ENCODE results near the gene SMIM1. TPM values are rescaled to one million over a fixed set of nuclear protein-coding genes. Genes with fewer than 3 reads are reported as not detected.

The SMIM1 gene
- total RNA-seq, 1 donor from 2014 or later, result not detected

GRCh38 chr1:3753656-3754454, 18.7 kb upstream of the SMIM1 start:
- Histone ChIP-seq H3K27ac (no peak overlapping the region), H3K4me1 (no peaks in the 10 kb centered on the region), H3K36me3 (no peaks in the 10 kb centered on the region), H3K4me3 (no peak overlapping the region), H3K9me3 (no peaks in the 10 kb centered on the region), H3K27me3 (no peaks in the 10 kb centered on the region)
- TF ChIP-seq, protein P1, sequence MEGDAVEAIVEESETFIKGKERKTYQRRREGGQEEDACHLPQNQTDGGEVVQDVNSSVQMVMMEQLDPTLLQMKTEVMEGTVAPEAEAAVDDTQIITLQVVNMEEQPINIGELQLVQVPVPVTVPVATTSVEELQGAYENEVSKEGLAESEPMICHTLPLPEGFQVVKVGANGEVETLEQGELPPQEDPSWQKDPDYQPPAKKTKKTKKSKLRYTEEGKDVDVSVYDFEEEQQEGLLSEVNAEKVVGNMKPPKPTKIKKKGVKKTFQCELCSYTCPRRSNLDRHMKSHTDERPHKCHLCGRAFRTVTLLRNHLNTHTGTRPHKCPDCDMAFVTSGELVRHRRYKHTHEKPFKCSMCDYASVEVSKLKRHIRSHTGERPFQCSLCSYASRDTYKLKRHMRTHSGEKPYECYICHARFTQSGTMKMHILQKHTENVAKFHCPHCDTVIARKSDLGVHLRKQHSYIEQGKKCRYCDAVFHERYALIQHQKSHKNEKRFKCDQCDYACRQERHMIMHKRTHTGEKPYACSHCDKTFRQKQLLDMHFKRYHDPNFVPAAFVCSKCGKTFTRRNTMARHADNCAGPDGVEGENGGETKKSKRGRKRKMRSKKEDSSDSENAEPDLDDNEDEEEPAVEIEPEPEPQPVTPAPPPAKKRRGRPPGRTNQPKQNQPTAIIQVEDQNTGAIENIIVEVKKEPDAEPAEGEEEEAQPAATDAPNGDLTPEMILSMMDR (IDR thresholded peaks at IDR 0.05), result no peak
- DNase-seq (ENCODE audit: low spot score in 2 of 2), result no peak
- intact Hi-C loops (cut with DNase I), result no loop called here

DNA sequence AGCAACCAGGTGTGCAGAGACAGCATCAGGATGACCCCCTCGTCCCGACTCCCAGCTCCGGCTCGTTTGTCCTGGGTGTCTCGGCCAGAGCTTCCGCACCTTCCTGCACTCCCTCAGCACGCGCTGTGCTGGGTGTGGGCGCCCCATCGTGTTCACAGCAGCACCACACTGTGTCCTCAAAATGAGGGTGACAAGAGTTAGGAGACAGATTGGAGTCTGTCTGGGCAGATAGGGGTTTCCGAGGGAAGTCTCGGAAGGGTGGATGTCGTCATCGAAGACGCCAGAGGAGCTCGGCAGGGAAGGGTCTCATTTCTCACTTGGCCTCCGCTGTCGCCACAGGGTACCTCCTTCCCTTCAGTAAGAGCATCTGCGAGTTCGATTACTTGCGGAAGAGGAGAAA, 16.2 kb upstream of the SMIM1 start:
- Histone ChIP-seq H3K4me3 (no peak overlapping the region), H3K9me3 (no peaks in the 10 kb centered on the region), H3K27ac (no peak overlapping the region), H3K4me1 (no peaks in the 10 kb centered on the region), H3K36me3 (no peaks in the 10 kb centered on the region), H3K27me3 (peaks cover 2% of the 10 kb centered on the region)
- intact Hi-C loops (cut with DNase I), result no loop called here
- DNase-seq (ENCODE audit: low spot score in 2 of 2), result no peak
- TF ChIP-seq, protein P1 (IDR thresholded peaks at IDR 0.05), result no peak

DNA sequence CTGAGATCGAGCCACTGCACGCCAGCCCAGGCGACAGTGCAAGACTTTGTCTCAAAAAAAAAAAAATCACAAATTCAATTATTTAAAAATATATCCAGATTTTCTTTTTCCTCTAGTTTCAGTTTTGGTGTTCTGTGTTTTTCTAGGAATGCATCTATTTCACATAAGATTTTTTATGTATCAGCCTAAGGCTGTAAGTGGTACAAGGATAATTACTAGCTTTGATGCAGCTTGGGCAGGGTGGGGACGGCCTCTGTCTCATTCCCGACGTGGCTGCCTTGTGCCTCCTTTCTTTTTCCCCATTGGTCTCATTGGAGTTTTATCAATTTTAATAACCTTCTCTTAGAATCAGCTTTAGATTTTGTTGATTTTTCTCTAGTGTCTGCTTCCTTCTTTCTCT, 13.4 kb upstream of the SMIM1 start:
- TF ChIP-seq, protein P1 (IDR thresholded peaks at IDR 0.05), result no peak
- no peak for DNase-seq (ENCODE audit: low spot score in 2 of 2)
- Histone ChIP-seq H3K27ac (no peak overlapping the region), H3K27me3 (peaks cover 6% of the 10 kb centered on the region), H3K36me3 (no peaks in the 10 kb centered on the region), H3K4me3 (no peak overlapping the region), H3K9me3 (no peaks in the 10 kb centered on the region), H3K4me1 (no peaks in the 10 kb centered on the region)
- intact Hi-C loops (cut with DNase I), result no loop called here

GRCh38 chr1:3759796-3760195, 12.8 kb upstream of the SMIM1 start:
- Histone ChIP-seq H3K9me3 (no peaks in the 10 kb centered on the region), H3K27ac (no peak overlapping the region), H3K4me3 (no peak overlapping the region), H3K27me3 (peaks cover 6% of the 10 kb centered on the region), H3K36me3 (no peaks in the 10 kb centered on the region), H3K4me1 (no peaks in the 10 kb centered on the region)
- TF ChIP-seq, protein P1 (IDR thresholded peaks at IDR 0.05), result no peak
- DNase-seq (ENCODE audit: low spot score in 2 of 2), result no peak
- intact Hi-C loops (cut with DNase I), result no loop called here

GRCh38 chr1:3761296-3762010, 11.1 kb upstream of the SMIM1 start:
- Histone ChIP-seq H3K27ac (no peak overlapping the region), H3K9me3 (no peaks in the 10 kb centered on the region), H3K4me1 (no peaks in the 10 kb centered on the region), H3K27me3 (peaks cover 6% of the 10 kb centered on the region), H3K36me3 (no peaks in the 10 kb centered on the region), H3K4me3 (no peak overlapping the region)
- DNase-seq (ENCODE audit: low spot score in 2 of 2), result no peak
- TF ChIP-seq, protein P1 (IDR thresholded peaks at IDR 0.05), result no peak
- intact Hi-C loops (cut with DNase I), result no loop called here

Data from ascending aorta (tissue), 2 donors.